ENCODE results near the gene FMNL1.

Gene FMNL1

DNA sequence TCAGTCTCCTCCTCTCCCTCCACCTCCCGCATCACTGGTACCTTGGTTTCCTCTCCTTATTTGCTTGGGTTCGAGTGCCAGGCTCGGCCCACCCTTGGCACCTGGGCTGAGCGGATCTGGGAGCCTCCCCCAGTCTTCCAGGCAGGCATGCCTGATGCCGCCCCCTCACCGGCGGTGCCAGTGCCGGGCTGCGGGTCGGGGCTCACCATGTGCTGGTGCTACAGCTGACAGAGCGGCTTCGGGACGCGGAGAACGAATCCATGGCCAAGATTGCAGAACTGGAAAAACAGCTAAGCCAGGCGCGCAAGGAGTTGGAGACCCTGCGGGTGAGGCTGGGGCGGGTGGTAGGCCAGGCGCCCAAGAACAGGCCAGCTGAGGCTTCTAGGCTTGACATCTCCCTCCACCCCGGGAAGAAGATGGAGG, 19.2 kb downstream of the FMNL1 start:
- Histone ChIP-seq H3K4me1 (ENCODE audit: insufficient read depth, low read length) (no peaks in the 10 kb centered on the region), H3K36me3 (ENCODE audit: insufficient read depth, low read length) (peaks cover 95% of the 10 kb centered on the region), H3K4me2 (ENCODE audit: insufficient read depth, low read length) (no peak overlapping the region), H3K4me3 (ENCODE audit: low read depth in 1 of 2, low read length in 2 of 2) (no peak overlapping the region), H3K27ac (ENCODE audit: low read length) (no peak overlapping the region), H3K9me3 (ENCODE audit: insufficient read depth, low read length, severe bottlenecking) (no peaks in the 10 kb centered on the region), H2AFZ (ENCODE audit: low read depth, low read length) (no peak overlapping the region), H4K20me1 (ENCODE audit: insufficient read depth, low read length) (peaks cover 27% of the 10 kb centered on the region), H3K79me2 (ENCODE audit: insufficient read depth, low read length) (peaks cover 11% of the 10 kb centered on the region), H3K9ac (ENCODE audit: low read depth, low read length) (no peak overlapping the region), H3K27me3 (ENCODE audit: insufficient read depth, low read length, poor library complexity) (no peaks in the 10 kb centered on the region)
- DNase-seq (no peak), ATAC-seq (ENCODE audit: insufficient read depth, low read depth) (no peak)
- TF ChIP-seq, protein P1, sequence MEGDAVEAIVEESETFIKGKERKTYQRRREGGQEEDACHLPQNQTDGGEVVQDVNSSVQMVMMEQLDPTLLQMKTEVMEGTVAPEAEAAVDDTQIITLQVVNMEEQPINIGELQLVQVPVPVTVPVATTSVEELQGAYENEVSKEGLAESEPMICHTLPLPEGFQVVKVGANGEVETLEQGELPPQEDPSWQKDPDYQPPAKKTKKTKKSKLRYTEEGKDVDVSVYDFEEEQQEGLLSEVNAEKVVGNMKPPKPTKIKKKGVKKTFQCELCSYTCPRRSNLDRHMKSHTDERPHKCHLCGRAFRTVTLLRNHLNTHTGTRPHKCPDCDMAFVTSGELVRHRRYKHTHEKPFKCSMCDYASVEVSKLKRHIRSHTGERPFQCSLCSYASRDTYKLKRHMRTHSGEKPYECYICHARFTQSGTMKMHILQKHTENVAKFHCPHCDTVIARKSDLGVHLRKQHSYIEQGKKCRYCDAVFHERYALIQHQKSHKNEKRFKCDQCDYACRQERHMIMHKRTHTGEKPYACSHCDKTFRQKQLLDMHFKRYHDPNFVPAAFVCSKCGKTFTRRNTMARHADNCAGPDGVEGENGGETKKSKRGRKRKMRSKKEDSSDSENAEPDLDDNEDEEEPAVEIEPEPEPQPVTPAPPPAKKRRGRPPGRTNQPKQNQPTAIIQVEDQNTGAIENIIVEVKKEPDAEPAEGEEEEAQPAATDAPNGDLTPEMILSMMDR (IDR thresholded peaks at IDR 0.05; ENCODE audit: borderline replicate concordance, extremely low read depth, low read length, poor library complexity, severe bottlenecking), result no peak
- TF ChIP-seq EZH2 (IDR thresholded peaks at IDR 0.05; ENCODE audit: borderline replicate concordance, low read depth, low read length, severe bottlenecking), result no peak

DNA sequence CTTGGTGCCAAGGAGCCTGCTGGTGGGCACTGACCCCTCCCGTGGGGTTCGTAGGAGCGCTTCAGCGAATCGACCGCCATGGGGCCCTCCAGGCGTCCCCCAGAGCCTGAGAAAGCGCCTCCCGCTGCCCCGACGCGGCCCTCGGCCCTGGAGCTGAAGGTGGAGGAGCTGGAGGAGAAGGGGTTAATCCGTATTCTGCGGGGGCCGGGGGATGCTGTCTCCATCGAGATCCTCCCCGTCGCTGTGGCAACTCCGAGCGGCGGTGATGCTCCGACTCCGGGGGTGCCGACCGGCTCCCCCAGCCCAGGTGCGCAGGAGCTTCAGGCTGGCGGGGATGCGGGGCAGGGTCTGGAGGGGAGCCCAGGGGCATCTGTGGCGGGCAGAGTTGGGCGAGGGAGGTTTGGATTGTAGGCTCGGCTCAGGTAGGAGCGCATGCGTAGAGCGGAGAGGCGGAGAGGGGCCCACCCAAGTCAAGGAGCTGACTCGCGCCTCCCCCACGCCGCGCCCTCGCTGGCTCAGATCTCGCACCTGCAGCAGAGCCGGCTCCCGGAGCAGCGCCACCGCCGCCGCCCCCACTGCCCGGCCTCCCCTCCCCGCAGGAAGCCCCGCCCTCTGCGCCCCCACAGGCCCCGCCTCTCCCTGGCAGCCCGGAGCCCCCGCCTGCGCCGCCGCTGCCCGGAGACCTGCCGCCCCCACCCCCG, 19.8 kb downstream of the FMNL1 start:
- no peaks in the 10 kb centered on the region for H3K9me3 ChIP-seq (ENCODE audit: insufficient read depth, low read length, severe bottlenecking)
- no peak for TF ChIP-seq EZH2 (IDR thresholded peaks at IDR 0.05; ENCODE audit: borderline replicate concordance, low read depth, low read length, severe bottlenecking)
- TF ChIP-seq, protein P1 (IDR thresholded peaks at IDR 0.05; ENCODE audit: borderline replicate concordance, extremely low read depth, low read length, poor library complexity, severe bottlenecking), result no peak
- DNase-seq (no peak), ATAC-seq (ENCODE audit: insufficient read depth, low read depth) (0 out of 3 replicates have a peak, but pooled peaks have one; percentile 11)
- H3K4me3 ChIP-seq (ENCODE audit: low read depth in 1 of 2, low read length in 2 of 2), result no peak overlapping the region
- H2AFZ ChIP-seq (ENCODE audit: low read depth, low read length), result no peak overlapping the region
- H3K9ac ChIP-seq (ENCODE audit: low read depth, low read length), result no peak overlapping the region
- no peaks in the 10 kb centered on the region for H3K4me1 ChIP-seq (ENCODE audit: insufficient read depth, low read length)
- peaks cover 95% of the 10 kb centered on the region for H3K36me3 ChIP-seq (ENCODE audit: insufficient read depth, low read length)
- H3K4me2 ChIP-seq (ENCODE audit: insufficient read depth, low read length), result no peak overlapping the region
- no peak overlapping the region for H3K27ac ChIP-seq (ENCODE audit: low read length)
- peaks cover 6% of the 10 kb centered on the region; the same call in 1 of the 2 replicates for H3K79me2 ChIP-seq (ENCODE audit: insufficient read depth, low read length)
- peaks cover 27% of the 10 kb centered on the region for H4K20me1 ChIP-seq (ENCODE audit: insufficient read depth, low read length)
- no peaks in the 10 kb centered on the region for H3K27me3 ChIP-seq (ENCODE audit: insufficient read depth, low read length, poor library complexity)

- no peak overlapping the region for H3K4me3 ChIP-seq (ENCODE audit: low read depth in 1 of 2, low read length in 2 of 2)
- no peak for ATAC-seq (ENCODE audit: insufficient read depth, low read depth)
Observed at GRCh38 chr17:45242029-45242414, 20.3 kb downstream of the FMNL1 start.

More at GRCh38 chr17:45242029-45242414, 20.3 kb downstream of the FMNL1 start:
- no peaks in the 10 kb centered on the region for H3K9me3 ChIP-seq (ENCODE audit: insufficient read depth, low read length, severe bottlenecking)
- no peak overlapping the region for H2AFZ ChIP-seq (ENCODE audit: low read depth, low read length)
- H3K36me3 ChIP-seq (ENCODE audit: insufficient read depth, low read length), result peaks cover 96% of the 10 kb centered on the region
- no peaks in the 10 kb centered on the region for H3K27me3 ChIP-seq (ENCODE audit: insufficient read depth, low read length, poor library complexity)
- H4K20me1 ChIP-seq (ENCODE audit: insufficient read depth, low read length), result peaks cover 32% of the 10 kb centered on the region
- no peak for TF ChIP-seq EZH2 (IDR thresholded peaks at IDR 0.05; ENCODE audit: borderline replicate concordance, low read depth, low read length, severe bottlenecking)
- TF ChIP-seq, protein P1 (IDR thresholded peaks at IDR 0.05; ENCODE audit: borderline replicate concordance, extremely low read depth, low read length, poor library complexity, severe bottlenecking), result no peak
- no peak for DNase-seq
- peaks cover 6% of the 10 kb centered on the region; the same call in 1 of the 2 replicates for H3K79me2 ChIP-seq (ENCODE audit: insufficient read depth, low read length)
- no peaks in the 10 kb centered on the region for H3K4me1 ChIP-seq (ENCODE audit: insufficient read depth, low read length)
- no peak overlapping the region for H3K27ac ChIP-seq (ENCODE audit: low read length)
- H3K4me2 ChIP-seq (ENCODE audit: insufficient read depth, low read length), result no peak overlapping the region
- no peak overlapping the region for H3K9ac ChIP-seq (ENCODE audit: low read depth, low read length)
